Kidney epithelial cell (primary cell): ENCODE measurements around the gene EAF1. TPM values are rescaled to one million over a fixed set of nuclear protein-coding genes. Genes with fewer than 3 reads are reported as not detected.

Experiments
- DNase-seq: peaks from one replicate; pipeline ENCODE4 v3.0.0-alpha.2; 2010; ENCODE audit warnings: low read depth
- H3K27me3 ChIP-seq: 2 replicates; pipeline ENCODE4 v1.6.0; 2011; ENCODE audit warnings: low read length; ENCODE audit not compliant: control insufficient read depth, insufficient read depth
- H3K36me3 ChIP-seq: 2 replicates; pipeline ENCODE4 v1.5.1; 2011; ENCODE audit warnings: low read length; ENCODE audit not compliant: control insufficient read depth, insufficient read depth
- H3K4me3 ChIP-seq: 2 replicates; pipeline ENCODE4 v1.5.1; 2011; ENCODE audit warnings: low read depth, mild to moderate bottlenecking, control low read depth, low read length
- CTCF ChIP-seq: IDR thresholded peaks from 2 replicates; pipeline ENCODE4 v1.5.1; 2011; ENCODE audit warnings: mild to moderate bottlenecking, moderate library complexity, low read length, control low read depth, inconsistent platforms; ENCODE audit not compliant: insufficient read depth, poor library complexity, severe bottlenecking
- total RNA-seq: library from RNA; depleted of rRNA; stranded (reverse); fragments of >200 nt; gene quantifications from 2 replicates; pipeline ENCODE4 v1.2.3, GENCODE V29; 2015

EAF1 gene
- total RNA-seq, 1 donor from 2014 or later: 35.8 TPM

GRCh38 chr3:15436246-15436645 lies 8.8 kb downstream of the EAF1 start:
- DNase-seq: no peak
- no peak for TF ChIP-seq CTCF
- Histone ChIP-seq H3K27me3 (no peaks in the 10 kb centered on the region), H3K4me3 (no peak overlapping the region), H3K36me3 (peaks cover 1% of the 10 kb centered on the region)

GRCh38 chr3:15438983-15439382 lies 11.6 kb downstream of the EAF1 start:
- no peak overlapping the region for H3K4me3 ChIP-seq
- no peak for TF ChIP-seq CTCF
- DNase-seq: no peak
- no peaks in the 10 kb centered on the region for H3K27me3 ChIP-seq
- H3K36me3 ChIP-seq: peaks cover 3% of the 10 kb centered on the region

GRCh38 chr3:15439476-15439875 lies 12.1 kb downstream of the EAF1 start:
- no peak for TF ChIP-seq CTCF
- Histone ChIP-seq H3K27me3 (no peaks in the 10 kb centered on the region), H3K36me3 (peaks cover 3% of the 10 kb centered on the region), H3K4me3 (no peak overlapping the region)
- DNase-seq: no peak

GRCh38 chr3:15440891-15441290 lies 13.5 kb downstream of the EAF1 start:
- no peaks in the 10 kb centered on the region for H3K27me3 ChIP-seq
- peaks cover 3% of the 10 kb centered on the region for H3K36me3 ChIP-seq
- no peak for DNase-seq
- H3K4me3 ChIP-seq: no peak overlapping the region
- no peak for TF ChIP-seq CTCF

GRCh38 chr3:15443826-15444524 lies 16.6 kb downstream of the EAF1 start:
- peaks cover 3% of the 10 kb centered on the region for H3K36me3 ChIP-seq
- H3K27me3 ChIP-seq: no peaks in the 10 kb centered on the region
- DNase-seq: no peak
- no peak for TF ChIP-seq CTCF
- H3K4me3 ChIP-seq: no peak overlapping the region
